Prostate gland (tissue), 2 donors: Measurements from ENCODE around the gene RNF7. TPM values are rescaled to one million over a fixed set of nuclear protein-coding genes. Genes with fewer than 3 reads are reported as not detected.

ENCODE experiments used
- DNase-seq: peaks from one replicate; pipeline ENCODE4 v3.0.0-alpha.2; 2019; ENCODE audit warnings: low spot score
- H3K27ac ChIP-seq, 2 donors: fragments of 200-600 bp; sonication (generic); 2 replicates each; pipeline ENCODE4 v1.5.1; 2017 to 2019
- H3K27me3 ChIP-seq: fragments of 200-600 bp; sonication (generic); replicated peaks from 2 replicates; pipeline ENCODE4 v1.5.1; 2019; ENCODE audit not compliant: insufficient read depth
- H3K36me3 ChIP-seq, 2 donors: fragments of 200-600 bp; sonication (generic); 1 replicate in 1 of 2; 2 replicates in 1 of 2; pipeline versions ENCODE4 v1.5.1 to v1.8.1; 2017 to 2019
- H3K4me1 ChIP-seq: fragments of 200-600 bp; sonication (generic); replicated peaks from 2 replicates; pipeline ENCODE4 v1.5.1; 2019
- H3K4me3 ChIP-seq, 2 donors: fragments of 200-600 bp; sonication (generic); 2 replicates each; pipeline ENCODE4 v1.5.1; 2017 to 2019
- H3K9me3 ChIP-seq: fragments of 200-600 bp; sonication (generic); 2 replicates; pipeline ENCODE4 v1.5.1; 2017
- CTCF ChIP-seq, 4 experiments: fragments of 200-600 bp in 2 of 4; fragments of 450-650 bp in 2 of 4; sonication (generic) in 2 of 4; IDR thresholded peaks; 1 replicate in 3 of 4; 2 replicates in 1 of 4; pipeline ENCODE4 v1.5.1; 2016 to 2019; ENCODE audit warnings: antibody characterized with exemption in 4 of 4, mild to moderate bottlenecking in 2 of 4, moderate library complexity in 2 of 4
- POLR2A ChIP-seq: fragments of 450-650 bp; IDR thresholded peaks from one replicate; pipeline ENCODE4 v1.6.1; 2016; ENCODE audit warnings: antibody characterized with exemption, mild to moderate bottlenecking
- POLR2AphosphoS5 ChIP-seq: sonication (generic); formaldehyde crosslinking; IDR thresholded peaks from one replicate; pipeline ENCODE4 v1.6.1; 2017; ENCODE audit warnings: antibody characterized with exemption
- WGBS: methylation state at CpG from one replicate; pipeline ENCODE4 v1.1.5; 2018; 5-methylcytosine and 5-hydroxymethylcytosine counted together
- intact Hi-C: fragments of 100-400 bp; cut with DNase I; formaldehyde crosslinking; loops from one replicate; pipeline ENCODE4 v1.14.2; 2022
- total RNA-seq, 2 donors: library from RNA; depleted of rRNA; stranded (reverse); fragments of >200 nt; gene quantifications; one replicate each; pipeline ENCODE4 v1.1.0, GENCODE V29; 2016

Gene RNF7
- total RNA-seq, 2 donors from 2014 or later: 68.5 to 92.4 TPM

- Histone ChIP-seq H3K4me1 (no peaks in the 10 kb centered on the region), H3K27me3 (no peaks in the 10 kb centered on the region), H3K36me3 (no peaks in the 10 kb centered on the region), H3K27ac (no peak overlapping the region), H3K9me3 (no peaks in the 10 kb centered on the region), H3K4me3 (no peak overlapping the region)
- no peak for DNase-seq
- TF ChIP-seq POLR2AphosphoS5 (no peak), CTCF (IDR thresholded peaks at IDR 0.05) (no peak)
- intact Hi-C loops: no loop called here
These were observed 14.8 kb upstream of the RNF7 start for GRCh38 chr3:141723255-141723654.

- intact Hi-C loops: no loop called here
- H3K36me3 ChIP-seq: no peaks in the 10 kb centered on the region
- WGBS: 90% methylated on average over 1 of the region's 1 CpG
- no peak overlapping the region for H3K4me3 ChIP-seq
- no peak overlapping the region for H3K27ac ChIP-seq
- H3K9me3 ChIP-seq: no peaks in the 10 kb centered on the region
- no peaks in the 10 kb centered on the region for H3K4me1 ChIP-seq
- H3K27me3 ChIP-seq: no peaks in the 10 kb centered on the region
- DNase-seq: no peak
- TF ChIP-seq POLR2AphosphoS5 (no peak), CTCF (IDR thresholded peaks at IDR 0.05) (no peak), POLR2A (no peak)
These were observed 13.9 kb upstream of the RNF7 start for GRCh38 chr3:141724186-141724585.

- H3K36me3 ChIP-seq: no peaks in the 10 kb centered on the region
- H3K9me3 ChIP-seq: no peaks in the 10 kb centered on the region
- TF ChIP-seq POLR2A (no peak), CTCF (IDR thresholded peaks at IDR 0.05) (no peak), POLR2AphosphoS5 (no peak)
- intact Hi-C loops: no loop called here
- H3K27me3 ChIP-seq: no peaks in the 10 kb centered on the region
- 96% methylated on average over 4 of the region's 4 CpGs for WGBS
- H3K4me1 ChIP-seq: no peaks in the 10 kb centered on the region
- no peak overlapping the region for H3K27ac ChIP-seq
- DNase-seq: no peak
- H3K4me3 ChIP-seq: no peak overlapping the region
These were observed 13.1 kb upstream of the RNF7 start for GRCh38 chr3:141725036-141725435.

- Histone ChIP-seq H3K36me3 (no peaks in the 10 kb centered on the region), H3K27me3 (no peaks in the 10 kb centered on the region), H3K4me1 (no peaks in the 10 kb centered on the region), H3K4me3 (no peak overlapping the region), H3K27ac (no peak overlapping the region), H3K9me3 (no peaks in the 10 kb centered on the region)
- TF ChIP-seq CTCF (IDR thresholded peaks at IDR 0.05) (no peak), POLR2AphosphoS5 (no peak), POLR2A (no peak)
- intact Hi-C loops: no loop called here
- no peak for DNase-seq
- 86% methylated on average over 1 of the region's 1 CpG for WGBS
These were observed 11.6 kb upstream of the RNF7 start for GRCh38 chr3:141726483-141726882.

- no peak for DNase-seq
- 85% methylated on average over 5 of the region's 5 CpGs for WGBS
- H3K4me1 ChIP-seq: no peaks in the 10 kb centered on the region
- H3K9me3 ChIP-seq: no peaks in the 10 kb centered on the region
- no peak for TF ChIP-seq POLR2AphosphoS5
- TF ChIP-seq CTCF (IDR thresholded peaks at IDR 0.05): no peak
- no peak for TF ChIP-seq POLR2A
- intact Hi-C loops: no loop called here
- no peaks in the 10 kb centered on the region for H3K27me3 ChIP-seq
- no peak overlapping the region for H3K4me3 ChIP-seq
- no peaks in the 10 kb centered on the region for H3K36me3 ChIP-seq
- H3K27ac ChIP-seq: no peak overlapping the region
These were observed 9.7 kb upstream of the RNF7 start for GRCh38 chr3:141728355-141728892.
